Measurements from ENCODE around the gene GRN. TPM values are rescaled to one million over a fixed set of nuclear protein-coding genes. Genes with fewer than 3 reads are reported as not detected.

The GRN gene
- total and polyA plus RNA-seq, 2 of the 13 experiments (the other 11 are each of a cell fraction or from before 2014, with no cell fraction given) = 86.6 to 143 TPM

DNA sequence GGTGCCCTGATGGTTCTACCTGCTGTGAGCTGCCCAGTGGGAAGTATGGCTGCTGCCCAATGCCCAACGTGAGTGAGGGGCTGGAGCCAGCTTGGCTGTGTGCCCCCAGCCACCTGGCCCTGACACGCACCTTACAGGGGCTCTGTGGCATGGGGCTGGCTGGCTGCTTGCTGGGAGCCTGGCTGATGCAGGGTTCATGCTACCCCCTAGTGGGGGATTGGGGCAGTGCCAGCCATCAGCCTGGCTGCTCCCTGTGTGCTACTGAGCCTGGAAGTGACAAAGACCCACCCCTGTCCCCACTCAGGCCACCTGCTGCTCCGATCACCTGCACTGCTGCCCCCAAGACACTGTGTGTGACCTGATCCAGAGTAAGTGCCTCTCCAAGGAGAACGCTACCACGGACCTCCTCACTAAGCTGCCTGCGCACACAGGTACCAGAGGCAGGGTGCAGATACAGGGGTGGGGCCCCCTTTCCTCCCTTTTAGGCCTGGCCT, 5.7 kb downstream of the GRN start (continued):
- TF ChIP-seq, protein P1, sequence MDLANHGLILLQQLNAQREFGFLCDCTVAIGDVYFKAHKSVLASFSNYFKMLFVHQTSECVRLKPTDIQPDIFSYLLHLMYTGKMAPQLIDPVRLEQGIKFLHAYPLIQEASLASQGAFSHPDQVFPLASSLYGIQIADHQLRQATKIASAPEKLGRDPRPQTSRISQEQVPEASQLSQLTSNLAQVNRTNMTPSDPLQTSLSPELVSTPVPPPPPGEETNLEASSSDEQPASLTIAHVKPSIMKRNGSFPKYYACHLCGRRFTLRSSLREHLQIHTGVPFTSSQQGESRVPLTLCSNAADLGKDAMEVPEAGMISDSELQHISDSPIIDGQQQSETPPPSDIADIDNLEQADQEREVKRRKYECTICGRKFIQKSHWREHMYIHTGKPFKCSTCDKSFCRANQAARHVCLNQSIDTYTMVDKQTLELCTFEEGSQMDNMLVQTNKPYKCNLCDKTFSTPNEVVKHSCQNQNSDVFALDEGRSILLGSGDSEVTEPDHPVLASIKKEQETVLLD (CRISPR knock-in tag; IDR thresholded peaks at IDR 0.05; ENCODE audit: low read depth) = no peak
- TF ChIP-seq MIER3 (CRISPR knock-in tag; IDR thresholded peaks at IDR 0.05; ENCODE audit: borderline replicate concordance) = no peak
- no peak for TF ChIP-seq NFYC (CRISPR knock-in tag; IDR thresholded peaks at IDR 0.05)
- TF ChIP-seq, protein P2, sequence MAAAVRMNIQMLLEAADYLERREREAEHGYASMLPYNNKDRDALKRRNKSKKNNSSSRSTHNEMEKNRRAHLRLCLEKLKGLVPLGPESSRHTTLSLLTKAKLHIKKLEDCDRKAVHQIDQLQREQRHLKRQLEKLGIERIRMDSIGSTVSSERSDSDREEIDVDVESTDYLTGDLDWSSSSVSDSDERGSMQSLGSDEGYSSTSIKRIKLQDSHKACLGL (CRISPR knock-in tag; IDR thresholded peaks at IDR 0.05) = no peak
- no peak for TF ChIP-seq FOXJ3 (CRISPR knock-in tag; IDR thresholded peaks at IDR 0.05; ENCODE audit: borderline replicate concordance)
- TF ChIP-seq SKIL (CRISPR knock-in tag; IDR thresholded peaks at IDR 0.05; ENCODE audit: borderline replicate concordance) = no peak
- no peak for TF ChIP-seq TOPORS (CRISPR knock-in tag; IDR thresholded peaks at IDR 0.05)
- no peak for TF ChIP-seq NFIB (CRISPR knock-in tag; IDR thresholded peaks at IDR 0.05; ENCODE audit: borderline replicate concordance)
- no peak for TF ChIP-seq ZNF143 (CRISPR knock-in tag; IDR thresholded peaks at IDR 0.05)
- TF ChIP-seq ZNF775 (CRISPR knock-in tag; IDR thresholded peaks at IDR 0.05; ENCODE audit: borderline replicate concordance) = no peak
- no peak for TF ChIP-seq NR2F1 (CRISPR knock-in tag; IDR thresholded peaks at IDR 0.05)
- no peak for TF ChIP-seq JUND (CRISPR knock-in tag; IDR thresholded peaks at IDR 0.05)
- TF ChIP-seq TARDBP (CRISPR knock-in tag; IDR thresholded peaks at IDR 0.05) = no peak
- 0 out of 2 replicates have a peak, but pooled peaks have one; percentile 25 for TF ChIP-seq FOXM1 (CRISPR knock-in tag; IDR thresholded peaks at IDR 0.05)
- no peak for TF ChIP-seq ZNF770 (CRISPR knock-in tag; IDR thresholded peaks at IDR 0.05)
- no peak for TF ChIP-seq ZNF549 (CRISPR knock-in tag; IDR thresholded peaks at IDR 0.05)
- no peak for TF ChIP-seq ZNF160 (CRISPR knock-in tag; IDR thresholded peaks at IDR 0.05)
- no peak for TF ChIP-seq ARNTL (CRISPR knock-in tag; IDR thresholded peaks at IDR 0.05)
- no peak for TF ChIP-seq ZNF383 (CRISPR knock-in tag; IDR thresholded peaks at IDR 0.05; ENCODE audit: borderline replicate concordance)
- TF ChIP-seq SOX6 (IDR thresholded peaks at IDR 0.05) = no peak
- TF ChIP-seq SOX6 (CRISPR knock-in tag; IDR thresholded peaks at IDR 0.05) = no peak
- TF ChIP-seq ZNF577 (CRISPR knock-in tag; IDR thresholded peaks at IDR 0.05; ENCODE audit: borderline replicate concordance, low read depth) = no peak
- no peak for TF ChIP-seq KLF13 (CRISPR knock-in tag; IDR thresholded peaks at IDR 0.05)
- TF ChIP-seq PAX8 (CRISPR knock-in tag; IDR thresholded peaks at IDR 0.05; ENCODE audit: borderline replicate concordance) = no peak
- TF ChIP-seq PPARG (CRISPR knock-in tag; conservative IDR thresholded peaks at IDR 0.05) = no peak
- TF ChIP-seq SP2 (CRISPR knock-in tag; IDR thresholded peaks at IDR 0.05) = no peak
